ENCODE data around the gene KRTAP3-3.
"Not testable (repeated sequence)": the region's sequence is repeated elsewhere in the genome, so short reads cannot be mapped to it uniquely, and the experiment has no call there.

- TF ChIP-seq CTCF, POLR2A (IDR thresholded peaks at IDR 0.05): not testable (repeated sequence)
These were observed 47.0 kb upstream of the KRTAP3-3 start, which contains the start of gene KRTAP1-1 for GRCh38 chr17:41040783-41041571.

Data from adrenal gland (tissue), 5 donors.